Measurements from ENCODE around the gene ADAMTS17. TPM values are rescaled to one million over a fixed set of nuclear protein-coding genes. Genes with fewer than 3 reads are reported as not detected.

ADAMTS17 gene
- total and polyA plus RNA-seq, 9 of the 15 experiments (the other 6 are each of a cell fraction or from before 2014, with no cell fraction given), result 0.01 to 0.14 (median 0.07) TPM; not detected in 6

DNA sequence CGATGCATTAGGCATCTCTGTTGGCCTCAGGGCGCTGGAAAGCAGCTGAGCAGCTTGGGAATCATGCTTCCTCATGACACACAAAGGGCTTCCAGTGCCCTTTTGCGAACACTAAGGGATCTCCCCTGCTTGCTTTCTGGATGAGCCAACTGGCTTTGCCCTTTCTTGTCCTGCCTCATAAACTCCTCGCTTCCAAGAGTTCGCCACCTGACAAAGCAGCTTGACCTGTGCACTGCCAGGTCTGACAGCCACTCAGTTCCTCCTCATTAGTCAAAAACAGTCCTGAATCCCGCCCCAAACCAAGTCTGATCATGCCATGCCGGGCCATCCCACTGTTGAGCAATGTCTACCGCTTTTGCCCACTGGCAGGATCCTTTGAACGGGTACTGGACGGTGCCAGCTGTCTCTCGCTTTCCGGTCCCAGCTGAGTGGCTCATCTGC is 343.1 kb downstream of the ADAMTS17 start:
- CTCF ChIA-PET (ENCODE audit: low intra/inter-chr PET ratio), result no interaction called here

GRCh38 chr15:99997112-99997651 is 344.6 kb downstream of the ADAMTS17 start:
- POLR2A ChIA-PET, result interaction anchor here (0.6 kb wide), 1 partner anchor 10 kb away, joined by 4 read pairs; no protein-coding TSS in a partner anchor
- no peak for FAIRE-seq
- no peak for TF ChIP-seq ILK (tag; IDR thresholded peaks at IDR 0.05; ENCODE audit: borderline replicate concordance, low read depth)
- TF ChIP-seq RBM22 (IDR thresholded peaks at IDR 0.05; ENCODE audit: low read depth, low read length, poor library complexity, severe bottlenecking), result no peak
- TF ChIP-seq FOXA3 (CRISPR knock-in tag; conservative IDR thresholded peaks at IDR 0.05 in 1 of 2, IDR thresholded peaks at IDR 0.05 in 1 of 2), result no peak
- TF ChIP-seq, protein P1, sequence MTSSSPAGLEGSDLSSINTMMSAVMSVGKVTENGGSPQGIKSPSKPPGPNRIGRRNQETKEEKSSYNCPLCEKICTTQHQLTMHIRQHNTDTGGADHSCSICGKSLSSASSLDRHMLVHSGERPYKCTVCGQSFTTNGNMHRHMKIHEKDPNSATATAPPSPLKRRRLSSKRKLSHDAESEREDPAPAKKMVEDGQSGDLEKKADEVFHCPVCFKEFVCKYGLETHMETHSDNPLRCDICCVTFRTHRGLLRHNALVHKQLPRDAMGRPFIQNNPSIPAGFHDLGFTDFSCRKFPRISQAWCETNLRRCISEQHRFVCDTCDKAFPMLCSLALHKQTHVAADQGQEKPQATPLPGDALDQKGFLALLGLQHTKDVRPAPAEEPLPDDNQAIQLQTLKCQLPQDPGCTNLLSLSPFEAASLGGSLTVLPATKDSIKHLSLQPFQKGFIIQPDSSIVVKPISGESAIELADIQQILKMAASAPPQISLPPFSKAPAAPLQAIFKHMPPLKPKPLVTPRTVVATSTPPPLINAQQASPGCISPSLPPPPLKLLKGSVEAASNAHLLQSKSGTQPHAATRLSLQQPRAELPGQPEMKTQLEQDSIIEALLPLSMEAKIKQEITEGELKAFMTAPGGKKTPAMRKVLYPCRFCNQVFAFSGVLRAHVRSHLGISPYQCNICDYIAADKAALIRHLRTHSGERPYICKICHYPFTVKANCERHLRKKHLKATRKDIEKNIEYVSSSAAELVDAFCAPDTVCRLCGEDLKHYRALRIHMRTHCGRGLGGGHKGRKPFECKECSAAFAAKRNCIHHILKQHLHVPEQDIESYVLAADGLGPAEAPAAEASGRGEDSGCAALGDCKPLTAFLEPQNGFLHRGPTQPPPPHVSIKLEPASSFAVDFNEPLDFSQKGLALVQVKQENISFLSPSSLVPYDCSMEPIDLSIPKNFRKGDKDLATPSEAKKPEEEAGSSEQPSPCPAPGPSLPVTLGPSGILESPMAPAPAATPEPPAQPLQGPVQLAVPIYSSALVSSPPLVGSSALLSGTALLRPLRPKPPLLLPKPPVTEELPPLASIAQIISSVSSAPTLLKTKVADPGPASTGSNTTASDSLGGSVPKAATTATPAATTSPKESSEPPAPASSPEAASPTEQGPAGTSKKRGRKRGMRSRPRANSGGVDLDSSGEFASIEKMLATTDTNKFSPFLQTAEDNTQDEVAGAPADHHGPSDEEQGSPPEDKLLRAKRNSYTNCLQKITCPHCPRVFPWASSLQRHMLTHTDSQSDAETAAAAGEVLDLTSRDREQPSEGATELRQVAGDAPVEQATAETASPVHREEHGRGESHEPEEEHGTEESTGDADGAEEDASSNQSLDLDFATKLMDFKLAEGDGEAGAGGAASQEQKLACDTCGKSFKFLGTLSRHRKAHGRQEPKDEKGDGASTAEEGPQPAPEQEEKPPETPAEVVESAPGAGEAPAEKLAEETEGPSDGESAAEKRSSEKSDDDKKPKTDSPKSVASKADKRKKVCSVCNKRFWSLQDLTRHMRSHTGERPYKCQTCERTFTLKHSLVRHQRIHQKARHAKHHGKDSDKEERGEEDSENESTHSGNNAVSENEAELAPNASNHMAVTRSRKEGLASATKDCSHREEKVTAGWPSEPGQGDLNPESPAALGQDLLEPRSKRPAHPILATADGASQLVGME (CRISPR knock-in tag; IDR thresholded peaks at IDR 0.05), result no peak
- TF ChIP-seq, protein P2, sequence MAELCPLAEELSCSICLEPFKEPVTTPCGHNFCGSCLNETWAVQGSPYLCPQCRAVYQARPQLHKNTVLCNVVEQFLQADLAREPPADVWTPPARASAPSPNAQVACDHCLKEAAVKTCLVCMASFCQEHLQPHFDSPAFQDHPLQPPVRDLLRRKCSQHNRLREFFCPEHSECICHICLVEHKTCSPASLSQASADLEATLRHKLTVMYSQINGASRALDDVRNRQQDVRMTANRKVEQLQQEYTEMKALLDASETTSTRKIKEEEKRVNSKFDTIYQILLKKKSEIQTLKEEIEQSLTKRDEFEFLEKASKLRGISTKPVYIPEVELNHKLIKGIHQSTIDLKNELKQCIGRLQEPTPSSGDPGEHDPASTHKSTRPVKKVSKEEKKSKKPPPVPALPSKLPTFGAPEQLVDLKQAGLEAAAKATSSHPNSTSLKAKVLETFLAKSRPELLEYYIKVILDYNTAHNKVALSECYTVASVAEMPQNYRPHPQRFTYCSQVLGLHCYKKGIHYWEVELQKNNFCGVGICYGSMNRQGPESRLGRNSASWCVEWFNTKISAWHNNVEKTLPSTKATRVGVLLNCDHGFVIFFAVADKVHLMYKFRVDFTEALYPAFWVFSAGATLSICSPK (IDR thresholded peaks at IDR 0.05; ENCODE audit: borderline replicate concordance), result no peak
- no peak for TF ChIP-seq ZNF212 (CRISPR knock-in tag; IDR thresholded peaks at IDR 0.05)

More for the DNA sequence above, 343.1 kb downstream of the ADAMTS17 start:
- Histone ChIP-seq H3K4me2 (ENCODE audit: insufficient read depth, low read length) (no peak overlapping the region), H3K4me1 (replicated peaks in 1 of 2; ENCODE audit: control insufficient read depth in 2 of 2, insufficient read depth in 2 of 2, low read length in 2 of 2) (no peaks in the 10 kb centered on the region), H3K9ac (ENCODE audit: insufficient read depth in 1 of 2, low read depth in 2 of 2, low read length in 2 of 2) (no peak overlapping the region), H3K79me2 (ENCODE audit: control insufficient read depth, insufficient read depth, low read length) (no peaks in the 10 kb centered on the region), H3K27me3 (ENCODE audit: control insufficient read depth in 2 of 2, insufficient read depth in 2 of 2, low read length in 2 of 2) (peaks cover 6 to 70% of the 10 kb centered on the region in 2 experiments; a peak in 4 of 5 replicates), H3K9me1 (ENCODE audit: control insufficient read depth, insufficient read depth, low read length) (no peaks in the 10 kb centered on the region), H2AFZ (ENCODE audit: low read depth, low read length) (no peak overlapping the region), H3K4me3 (no peak overlapping the region), H3K36me3 (ENCODE audit: control insufficient read depth, insufficient read depth, low read length) (no peaks in the 10 kb centered on the region), H4K20me1 (replicated peaks; ENCODE audit: control insufficient read depth, insufficient read depth, low read length) (no peaks in the 10 kb centered on the region), H3K9me3 (replicated peaks; ENCODE audit: control insufficient read depth, insufficient read depth, low read depth, low read length) (no peaks in the 10 kb centered on the region), H3K27ac (ENCODE audit: extremely low read depth, low read depth, low read length) (no peak overlapping the region)
- BruUV-seq (replicated peaks), result no TSS peak
- DNase-seq (ENCODE audit: extremely low read depth in 1 of 4, low spot score in 3 of 4), result no peak
- no peak for FAIRE-seq
- intact Hi-C loops (cut with micrococcal nuclease) (no loop called here), in situ Hi-C loops (cut with MboI) (no loop called here)
- no peak for TF ChIP-seq OTX1 (CRISPR knock-in tag; IDR thresholded peaks at IDR 0.05)
- no peak for TF ChIP-seq PURB (CRISPR knock-in tag; IDR thresholded peaks at IDR 0.05; ENCODE audit: low read depth)
- ATAC-seq, result no peak
- POLR2A ChIA-PET, result no interaction called here
- 0% methylated on average over 12 of the region's 12 CpGs for WGBS (ENCODE audit: insufficient coverage, low coverage, missing lambda C conversion rate)

More at GRCh38 chr15:99997112-99997651, 344.6 kb downstream of the ADAMTS17 start:
- H3K9me3 ChIP-seq (replicated peaks; ENCODE audit: control insufficient read depth, insufficient read depth, low read depth, low read length), result no peaks in the 10 kb centered on the region
- no peak overlapping the region for H2AFZ ChIP-seq (ENCODE audit: low read depth, low read length)
- H3K4me3 ChIP-seq, result no peak overlapping the region
- H3K79me2 ChIP-seq (ENCODE audit: control insufficient read depth, insufficient read depth, low read length), result no peaks in the 10 kb centered on the region
- H4K20me1 ChIP-seq (replicated peaks; ENCODE audit: control insufficient read depth, insufficient read depth, low read length), result no peaks in the 10 kb centered on the region
- no TSS peak for BruUV-seq (replicated peaks)
- intact Hi-C loops (cut with micrococcal nuclease) (no loop called here), in situ Hi-C loops (cut with MboI) (no loop called here)
- CTCF ChIA-PET (ENCODE audit: low intra/inter-chr PET ratio), result no interaction called here
- ATAC-seq (no peak), DNase-seq (ENCODE audit: extremely low read depth in 1 of 4, low spot score in 3 of 4) (no peak)
- no peaks in the 10 kb centered on the region for H3K4me1 ChIP-seq (replicated peaks in 1 of 2; ENCODE audit: control insufficient read depth in 2 of 2, insufficient read depth in 2 of 2, low read length in 2 of 2)
- H3K27ac ChIP-seq (ENCODE audit: extremely low read depth, low read depth, low read length), result no peak overlapping the region
- no peaks in the 10 kb centered on the region for H3K9me1 ChIP-seq (ENCODE audit: control insufficient read depth, insufficient read depth, low read length)
- peaks cover 16 to 72% of the 10 kb centered on the region in 2 experiments; a peak in 4 of 5 replicates for H3K27me3 ChIP-seq (ENCODE audit: control insufficient read depth in 2 of 2, insufficient read depth in 2 of 2, low read length in 2 of 2)
- no peak overlapping the region for H3K9ac ChIP-seq (ENCODE audit: insufficient read depth in 1 of 2, low read depth in 2 of 2, low read length in 2 of 2)
- no peaks in the 10 kb centered on the region for H3K36me3 ChIP-seq (ENCODE audit: control insufficient read depth, insufficient read depth, low read length)
- no peak overlapping the region for H3K4me2 ChIP-seq (ENCODE audit: insufficient read depth, low read length)
- under 1% methylated on average over 22 of the region's 22 CpGs for WGBS (ENCODE audit: insufficient coverage, low coverage, missing lambda C conversion rate)
